Measurements from ENCODE around the gene ERC1.

The ERC1 gene

DNA sequence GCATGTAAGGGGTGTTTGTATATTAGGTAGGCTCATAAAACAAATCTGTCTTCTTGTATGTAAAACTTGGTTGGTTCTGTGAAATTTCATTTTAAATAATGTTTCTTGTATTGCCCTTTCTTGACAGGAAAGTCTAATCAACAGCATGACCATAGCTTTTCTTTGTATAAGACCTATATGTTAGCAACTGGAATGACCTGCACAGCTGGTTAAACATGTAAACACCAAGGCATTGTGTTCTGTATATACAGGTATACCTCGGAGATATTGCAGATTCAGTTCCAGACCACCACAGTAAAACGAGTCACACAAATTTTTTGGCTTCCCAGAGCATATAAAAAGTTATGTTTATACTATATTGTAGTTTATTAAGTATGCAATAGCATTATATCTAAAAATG is 183.6 kb downstream of the ERC1 start:
- Histone ChIP-seq H3K27me3 (ENCODE audit: insufficient read depth, low read length) (no peaks in the 10 kb centered on the region), H3K27ac (ENCODE audit: low read depth, low read length, poor library complexity, severe bottlenecking) (peak overlapping the region; percentile 14), H3K36me3 (ENCODE audit: insufficient read depth, low read length) (no peaks in the 10 kb centered on the region; the same call in 1 of the 2 replicates), H3K9me2 (ENCODE audit: low read depth, low read length) (no peaks in the 10 kb centered on the region), H4K20me1 (ENCODE audit: insufficient read depth, low read length) (no peaks in the 10 kb centered on the region), H3F3A (ENCODE audit: insufficient read depth, low read length) (no peaks in the 10 kb centered on the region), H3K9me3 (ENCODE audit: low read length) (no peaks in the 10 kb centered on the region; the same call in 1 of the 2 replicates), H3K4me2 (ENCODE audit: low read length) (peak overlapping the region; percentile 61), H3K79me2 (ENCODE audit: insufficient read depth, low read length) (no peaks in the 10 kb centered on the region), H2AFZ (ENCODE audit: low read length) (no peak overlapping the region), H3K4me3 (ENCODE audit: low read depth, low read length, poor library complexity, severe bottlenecking) (peak overlapping the region; percentile 24), H3K9ac (ENCODE audit: low read length) (peak overlapping the region; percentile 21; the same call in 1 of the 2 replicates), H3K4me1 (ENCODE audit: insufficient read depth, low read length, severe bottlenecking) (peaks cover 27% of the 10 kb centered on the region)
- TF ChIP-seq, protein P1, sequence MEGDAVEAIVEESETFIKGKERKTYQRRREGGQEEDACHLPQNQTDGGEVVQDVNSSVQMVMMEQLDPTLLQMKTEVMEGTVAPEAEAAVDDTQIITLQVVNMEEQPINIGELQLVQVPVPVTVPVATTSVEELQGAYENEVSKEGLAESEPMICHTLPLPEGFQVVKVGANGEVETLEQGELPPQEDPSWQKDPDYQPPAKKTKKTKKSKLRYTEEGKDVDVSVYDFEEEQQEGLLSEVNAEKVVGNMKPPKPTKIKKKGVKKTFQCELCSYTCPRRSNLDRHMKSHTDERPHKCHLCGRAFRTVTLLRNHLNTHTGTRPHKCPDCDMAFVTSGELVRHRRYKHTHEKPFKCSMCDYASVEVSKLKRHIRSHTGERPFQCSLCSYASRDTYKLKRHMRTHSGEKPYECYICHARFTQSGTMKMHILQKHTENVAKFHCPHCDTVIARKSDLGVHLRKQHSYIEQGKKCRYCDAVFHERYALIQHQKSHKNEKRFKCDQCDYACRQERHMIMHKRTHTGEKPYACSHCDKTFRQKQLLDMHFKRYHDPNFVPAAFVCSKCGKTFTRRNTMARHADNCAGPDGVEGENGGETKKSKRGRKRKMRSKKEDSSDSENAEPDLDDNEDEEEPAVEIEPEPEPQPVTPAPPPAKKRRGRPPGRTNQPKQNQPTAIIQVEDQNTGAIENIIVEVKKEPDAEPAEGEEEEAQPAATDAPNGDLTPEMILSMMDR (IDR thresholded peaks at IDR 0.05; ENCODE audit: low read length), result no peak
- TF ChIP-seq EZH2 (IDR thresholded peaks at IDR 0.05; ENCODE audit: borderline replicate concordance, low read length), result no peak

DNA sequence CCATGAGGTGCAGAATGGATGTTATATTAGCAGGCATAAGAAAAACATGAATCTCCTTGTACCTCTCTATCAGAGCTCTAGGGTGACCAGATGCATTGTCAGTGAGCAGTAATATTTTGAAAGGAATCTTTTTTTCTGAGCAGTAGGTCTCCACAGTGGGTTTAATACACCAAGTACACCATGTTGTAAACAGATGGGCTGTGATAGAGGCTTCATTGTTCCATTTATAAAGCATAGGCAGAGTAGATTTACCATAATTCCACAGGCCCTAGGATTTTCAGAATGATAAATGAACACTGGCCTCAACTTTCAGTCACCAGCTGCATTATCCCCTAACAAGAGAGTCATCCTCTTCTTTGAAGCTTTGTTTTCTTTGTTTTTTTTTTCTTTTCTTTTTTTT is 185.2 kb downstream of the ERC1 start:
- peaks cover 27% of the 10 kb centered on the region for H3K4me1 ChIP-seq (ENCODE audit: insufficient read depth, low read length, severe bottlenecking)
- no peak overlapping the region for H3K9ac ChIP-seq (ENCODE audit: low read length)
- no peak overlapping the region for H2AFZ ChIP-seq (ENCODE audit: low read length)
- H3K9me3 ChIP-seq (ENCODE audit: low read length), result no peaks in the 10 kb centered on the region; the same call in 1 of the 2 replicates
- no peaks in the 10 kb centered on the region for H3K27me3 ChIP-seq (ENCODE audit: insufficient read depth, low read length)
- no peaks in the 10 kb centered on the region for H3F3A ChIP-seq (ENCODE audit: insufficient read depth, low read length)
- H3K79me2 ChIP-seq (ENCODE audit: insufficient read depth, low read length), result no peaks in the 10 kb centered on the region
- no peak overlapping the region for H3K4me3 ChIP-seq (ENCODE audit: low read depth, low read length, poor library complexity, severe bottlenecking)
- no peak overlapping the region for H3K4me2 ChIP-seq (ENCODE audit: low read length)
- TF ChIP-seq, protein P1 (IDR thresholded peaks at IDR 0.05; ENCODE audit: low read length), result no peak
- TF ChIP-seq EZH2 (IDR thresholded peaks at IDR 0.05; ENCODE audit: borderline replicate concordance, low read length), result no peak
- no peaks in the 10 kb centered on the region; the same call in 1 of the 2 replicates for H3K36me3 ChIP-seq (ENCODE audit: insufficient read depth, low read length)
- H4K20me1 ChIP-seq (ENCODE audit: insufficient read depth, low read length), result no peaks in the 10 kb centered on the region
- H3K27ac ChIP-seq (ENCODE audit: low read depth, low read length, poor library complexity, severe bottlenecking), result no peak overlapping the region
- H3K9me2 ChIP-seq (ENCODE audit: low read depth, low read length), result no peaks in the 10 kb centered on the region

DNA sequence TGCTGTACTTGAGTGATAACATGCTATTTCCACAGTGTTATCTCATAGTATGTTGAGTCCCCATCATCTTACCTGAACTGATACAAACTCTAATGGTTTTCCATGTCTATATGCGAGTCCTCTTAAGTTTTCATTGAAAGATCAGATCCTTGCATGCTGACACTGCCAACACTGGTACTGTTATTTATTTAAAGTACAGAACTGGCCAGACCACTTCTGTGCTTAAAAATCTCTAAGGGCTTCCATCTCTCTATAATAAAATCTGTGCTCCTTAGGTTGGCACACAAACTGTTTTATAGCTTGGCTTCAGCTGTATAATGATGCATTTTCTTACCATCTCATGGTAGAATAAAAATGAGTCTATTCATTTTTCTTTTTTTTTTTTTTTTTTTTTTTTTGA is 188.1 kb downstream of the ERC1 start:
- Histone ChIP-seq H3K9me2 (ENCODE audit: low read depth, low read length) (no peaks in the 10 kb centered on the region), H3K79me2 (ENCODE audit: insufficient read depth, low read length) (no peaks in the 10 kb centered on the region), H2AFZ (ENCODE audit: low read length) (no peak overlapping the region), H3K27me3 (ENCODE audit: insufficient read depth, low read length) (no peaks in the 10 kb centered on the region), H3F3A (ENCODE audit: insufficient read depth, low read length) (no peaks in the 10 kb centered on the region), H3K4me1 (ENCODE audit: insufficient read depth, low read length, severe bottlenecking) (peaks cover 9% of the 10 kb centered on the region), H3K4me2 (ENCODE audit: low read length) (no peak overlapping the region), H3K4me3 (ENCODE audit: low read depth, low read length, poor library complexity, severe bottlenecking) (no peak overlapping the region), H3K9me3 (ENCODE audit: low read length) (no peaks in the 10 kb centered on the region; the same call in 1 of the 2 replicates), H4K20me1 (ENCODE audit: insufficient read depth, low read length) (no peaks in the 10 kb centered on the region), H3K9ac (ENCODE audit: low read length) (no peak overlapping the region), H3K27ac (ENCODE audit: low read depth, low read length, poor library complexity, severe bottlenecking) (no peak overlapping the region), H3K36me3 (ENCODE audit: insufficient read depth, low read length) (peaks cover 1% of the 10 kb centered on the region; the same call in 1 of the 2 replicates)
- no peak for TF ChIP-seq EZH2 (IDR thresholded peaks at IDR 0.05; ENCODE audit: borderline replicate concordance, low read length)
- TF ChIP-seq, protein P1 (IDR thresholded peaks at IDR 0.05; ENCODE audit: low read length), result no peak

Measured in OCI-LY1 (cell line).